Activated T-helper 1 cell treated with anti-CD3 and anti-CD28 coated beads, Interleukin-12 subunit alpha, Interleukin-12 subunit beta, Interleukin-2, Interleukin-4 antibody, amounts not matched to agents 30 ng/mL and 10 ng/mL and 1 ng/mL, durations not matched to agents 14 hours and 24 hours and 36 hours (primary cell): ENCODE measurements around the gene TBX21. TPM values are rescaled to one million over a fixed set of nuclear protein-coding genes. Genes with fewer than 3 reads are reported as not detected.

Experiments used
- DNase-seq: peaks from one replicate; pipeline ENCODE4 v3.0.0; 2021; ENCODE audit warnings: low spot score
- H3K27ac Mint-ChIP-seq: one replicate; pipeline ENCODE4 v1.8.0; 2021; ENCODE audit warnings: mild to moderate bottlenecking, mixed read lengths
- H3K27me3 Mint-ChIP-seq: one replicate; pipeline ENCODE4 v1.8.0; 2022; ENCODE audit warnings: mild to moderate bottlenecking, moderate library complexity, mixed read lengths; ENCODE audit not compliant: insufficient read depth
- H3K36me3 Mint-ChIP-seq: one replicate; pipeline ENCODE4 v1.8.0; 2021; ENCODE audit warnings: low read depth, mixed read lengths
- H3K4me1 Mint-ChIP-seq: one replicate; pipeline ENCODE4 v1.8.0; 2021; ENCODE audit warnings: low read depth, mixed read lengths
- H3K4me3 Mint-ChIP-seq: one replicate; pipeline ENCODE4 v1.8.0; 2021; ENCODE audit warnings: mild to moderate bottlenecking, moderate library complexity, mixed read lengths
- H3K9me3 Mint-ChIP-seq: one replicate; pipeline ENCODE4 v1.8.0; 2021; ENCODE audit warnings: mixed read lengths
- intact Hi-C: fragments of 100-400 bp; cut with micrococcal nuclease; formaldehyde crosslinking; loops from one replicate; pipeline ENCODE4 v1.15.1; 2024
- total RNA-seq: library from RNA; stranded (reverse); gene quantifications from 2 replicates; pipeline ENCODE4 v1.2.3, GENCODE V29; 2022

TBX21 gene
- total RNA-seq, 1 donor from 2014 or later: 90.8 TPM

- Mint-ChIP-seq H3K36me3 (no peaks in the 10 kb centered on the region), H3K9me3 (no peaks in the 10 kb centered on the region), H3K4me3 (peak overlapping the region; percentile 70), H3K27me3 (no peaks in the 10 kb centered on the region), H3K4me1 (peaks cover 83% of the 10 kb centered on the region), H3K27ac (peak overlapping the region; percentile 95)
- intact Hi-C loops: loop anchor here (2.0 to 5.0 kb wide), 2 partner anchors 71 to 222 kb away; partner anchors contain the start of genes KPNB1 and PNPO
- no peak for DNase-seq
These were observed 12.8 kb upstream of the TBX21 start for GRCh38 chr17:47720196-47720595.

- Mint-ChIP-seq H3K27me3 (no peaks in the 10 kb centered on the region), H3K4me3 (peak overlapping the region; percentile 78), H3K9me3 (no peaks in the 10 kb centered on the region), H3K4me1 (peaks cover 83% of the 10 kb centered on the region), H3K27ac (peak overlapping the region; percentile 95), H3K36me3 (no peaks in the 10 kb centered on the region)
- peak; percentile 85 for DNase-seq
- intact Hi-C loops: loop anchor here (1.0 to 5.0 kb wide), 6 partner anchors 8 to 221 kb away; partner anchors contain the start of genes KPNB1, PNPO and TBX21
These were observed 12.1 kb upstream of the TBX21 start for GRCh38 chr17:47720754-47721533.

GRCh38 chr17:47721725-47722124, 11.3 kb upstream of the TBX21 start:
- H3K27ac Mint-ChIP-seq: peak overlapping the region; percentile 95
- no peaks in the 10 kb centered on the region for H3K9me3 Mint-ChIP-seq
- DNase-seq: no peak
- H3K4me1 Mint-ChIP-seq: peaks cover 83% of the 10 kb centered on the region
- intact Hi-C loops: loop anchor here (1.0 to 5.0 kb wide), 6 partner anchors 8 to 221 kb away; partner anchors contain the start of genes KPNB1, PNPO and TBX21
- no peaks in the 10 kb centered on the region for H3K27me3 Mint-ChIP-seq
- no peaks in the 10 kb centered on the region for H3K36me3 Mint-ChIP-seq
- peak overlapping the region; percentile 78 for H3K4me3 Mint-ChIP-seq

GRCh38 chr17:47724705-47725104, 8.3 kb upstream of the TBX21 start:
- peaks cover 82% of the 10 kb centered on the region for H3K4me1 Mint-ChIP-seq
- H3K36me3 Mint-ChIP-seq: no peaks in the 10 kb centered on the region
- peak overlapping the region; percentile 37 for H3K4me3 Mint-ChIP-seq
- no peaks in the 10 kb centered on the region for H3K9me3 Mint-ChIP-seq
- no peaks in the 10 kb centered on the region for H3K27me3 Mint-ChIP-seq
- DNase-seq: no peak
- peak overlapping the region; percentile 76 for H3K27ac Mint-ChIP-seq
- intact Hi-C loops: loop anchor here (5.0 kb wide), 1 partner anchor 218 kb away; the partner anchor contains the start of gene PNPO

- Mint-ChIP-seq H3K27me3 (no peaks in the 10 kb centered on the region), H3K9me3 (no peaks in the 10 kb centered on the region), H3K36me3 (no peaks in the 10 kb centered on the region), H3K27ac (peak overlapping the region; percentile 58), H3K4me3 (peak overlapping the region; percentile 0), H3K4me1 (peaks cover 82% of the 10 kb centered on the region)
- intact Hi-C loops: no loop called here
- DNase-seq: no peak
These were observed 7.5 kb upstream of the TBX21 start for GRCh38 chr17:47725446-47726111.

- Mint-ChIP-seq H3K9me3 (no peaks in the 10 kb centered on the region), H3K36me3 (no peaks in the 10 kb centered on the region), H3K27ac (peak overlapping the region; percentile 40), H3K4me3 (peak overlapping the region; percentile 20), H3K4me1 (peaks cover 82% of the 10 kb centered on the region), H3K27me3 (no peaks in the 10 kb centered on the region)
- no peak for DNase-seq
- intact Hi-C loops: no loop called here
These were observed 6.0 kb upstream of the TBX21 start for GRCh38 chr17:47726796-47727703.

GRCh38 chr17:47727704-47728036, 5.4 kb upstream of the TBX21 start:
- no peak overlapping the region for H3K4me3 Mint-ChIP-seq
- peaks cover 82% of the 10 kb centered on the region for H3K4me1 Mint-ChIP-seq
- no peaks in the 10 kb centered on the region for H3K36me3 Mint-ChIP-seq
- no peak overlapping the region for H3K27ac Mint-ChIP-seq
- H3K9me3 Mint-ChIP-seq: no peaks in the 10 kb centered on the region
- H3K27me3 Mint-ChIP-seq: no peaks in the 10 kb centered on the region
- DNase-seq: no peak
- intact Hi-C loops: no loop called here

GRCh38 chr17:47728214-47728877, 4.7 kb upstream of the TBX21 start:
- Mint-ChIP-seq H3K4me1 (peaks cover 85% of the 10 kb centered on the region), H3K27me3 (no peaks in the 10 kb centered on the region), H3K9me3 (no peaks in the 10 kb centered on the region), H3K27ac (peak overlapping the region; percentile 70), H3K36me3 (no peaks in the 10 kb centered on the region), H3K4me3 (peak overlapping the region; percentile 12)
- no peak for DNase-seq
- intact Hi-C loops: no loop called here

- intact Hi-C loops: loop anchor here (1.0 kb wide), 1 partner anchor 8 kb away; no protein-coding TSS in a partner anchor
These were observed 3.6 kb upstream of the TBX21 start for GRCh38 chr17:47729476-47729875.

GRCh38 chr17:47730681-47731080, 2.4 kb upstream of the TBX21 start:
- no peaks in the 10 kb centered on the region for H3K27me3 Mint-ChIP-seq
- no peak for DNase-seq
- H3K4me1 Mint-ChIP-seq: peaks cover 90% of the 10 kb centered on the region
- H3K36me3 Mint-ChIP-seq: peaks cover 18% of the 10 kb centered on the region
- H3K9me3 Mint-ChIP-seq: no peaks in the 10 kb centered on the region
- H3K27ac Mint-ChIP-seq: no peak overlapping the region
- H3K4me3 Mint-ChIP-seq: no peak overlapping the region
- intact Hi-C loops: loop anchor here (10.0 kb wide), 1 partner anchor 406 kb away; the partner anchor contains the start of gene EFCAB13

More at GRCh38 chr17:47729476-47729875, 3.6 kb upstream of the TBX21 start:
- Mint-ChIP-seq H3K9me3 (no peaks in the 10 kb centered on the region), H3K4me1 (peaks cover 90% of the 10 kb centered on the region), H3K4me3 (peak overlapping the region; percentile 47), H3K27ac (peak overlapping the region; percentile 61), H3K27me3 (no peaks in the 10 kb centered on the region), H3K36me3 (peaks cover 7% of the 10 kb centered on the region)
- DNase-seq: no peak

- Mint-ChIP-seq H3K36me3 (peaks cover 20% of the 10 kb centered on the region), H3K27me3 (no peaks in the 10 kb centered on the region), H3K9me3 (no peaks in the 10 kb centered on the region), H3K27ac (peak overlapping the region; percentile 31), H3K4me3 (peak overlapping the region; percentile 9), H3K4me1 (peaks cover 90% of the 10 kb centered on the region)
- intact Hi-C loops: loop anchor here (10.0 kb wide), 1 partner anchor 407 kb away; the partner anchor contains the start of gene EFCAB13
- DNase-seq: no peak
These were observed 1.6 kb upstream of the TBX21 start for GRCh38 chr17:47731396-47731795.
